GM10266 (cell line): ENCODE measurements around the gene ATRAID.

Experiments
- DNase-seq: peaks from one replicate; pipeline ENCODE4 v3.0.0; 2012; ENCODE audit errors: extremely low spot score
- TF ChIP-seq, protein P1 (sequence below): IDR thresholded peaks from 2 replicates; pipeline ENCODE4 v1.5.1; 2012; ENCODE audit warnings: mild to moderate bottlenecking, low read depth; ENCODE audit not compliant: control insufficient read depth, insufficient read depth; ENCODE audit errors: missing control alignments

The ATRAID gene

DNA sequence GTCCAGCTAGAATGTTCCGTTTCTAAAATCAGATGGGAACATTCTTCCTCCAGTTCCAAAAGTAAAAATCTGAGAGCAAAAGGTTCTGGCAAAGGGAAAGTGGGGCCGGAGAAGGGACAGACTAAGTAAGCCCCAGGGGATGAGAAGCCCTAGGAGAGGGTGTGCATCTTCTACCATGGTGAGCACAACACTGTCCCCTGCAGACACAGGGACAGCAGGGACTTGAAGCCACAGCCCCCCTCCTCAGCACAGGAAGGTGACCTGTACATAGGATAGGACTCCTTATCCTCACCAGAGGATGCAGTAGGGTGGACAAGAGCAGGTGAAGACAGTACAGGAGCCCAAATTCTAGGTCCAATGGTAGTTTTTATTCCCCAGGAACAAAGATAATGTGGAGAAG, 12.6 kb upstream of the ATRAID start:
- no peak for DNase-seq
- TF ChIP-seq, protein P1, sequence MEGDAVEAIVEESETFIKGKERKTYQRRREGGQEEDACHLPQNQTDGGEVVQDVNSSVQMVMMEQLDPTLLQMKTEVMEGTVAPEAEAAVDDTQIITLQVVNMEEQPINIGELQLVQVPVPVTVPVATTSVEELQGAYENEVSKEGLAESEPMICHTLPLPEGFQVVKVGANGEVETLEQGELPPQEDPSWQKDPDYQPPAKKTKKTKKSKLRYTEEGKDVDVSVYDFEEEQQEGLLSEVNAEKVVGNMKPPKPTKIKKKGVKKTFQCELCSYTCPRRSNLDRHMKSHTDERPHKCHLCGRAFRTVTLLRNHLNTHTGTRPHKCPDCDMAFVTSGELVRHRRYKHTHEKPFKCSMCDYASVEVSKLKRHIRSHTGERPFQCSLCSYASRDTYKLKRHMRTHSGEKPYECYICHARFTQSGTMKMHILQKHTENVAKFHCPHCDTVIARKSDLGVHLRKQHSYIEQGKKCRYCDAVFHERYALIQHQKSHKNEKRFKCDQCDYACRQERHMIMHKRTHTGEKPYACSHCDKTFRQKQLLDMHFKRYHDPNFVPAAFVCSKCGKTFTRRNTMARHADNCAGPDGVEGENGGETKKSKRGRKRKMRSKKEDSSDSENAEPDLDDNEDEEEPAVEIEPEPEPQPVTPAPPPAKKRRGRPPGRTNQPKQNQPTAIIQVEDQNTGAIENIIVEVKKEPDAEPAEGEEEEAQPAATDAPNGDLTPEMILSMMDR, result no peak

DNA sequence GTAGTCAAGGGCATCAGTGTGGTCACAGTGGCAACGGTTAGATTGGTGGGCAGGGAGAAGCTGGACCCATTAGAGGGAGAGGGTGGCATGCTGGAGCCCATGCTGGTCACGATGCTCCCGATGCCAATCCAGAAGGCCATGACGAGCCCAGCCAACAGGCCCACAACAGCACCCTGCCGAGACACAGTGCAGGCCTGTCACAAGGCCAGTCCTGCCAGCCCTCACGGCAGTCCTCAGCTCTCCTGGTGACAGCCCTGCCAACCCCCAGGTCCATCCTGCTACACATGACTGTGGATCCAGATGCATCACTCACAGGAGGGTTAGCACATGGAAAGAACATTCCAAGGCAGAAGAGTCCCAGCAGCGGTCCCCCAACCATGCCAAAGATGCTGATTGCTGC, 10.2 kb upstream of the ATRAID start:
- no peak for DNase-seq
- TF ChIP-seq, protein P1, result no peak

DNA sequence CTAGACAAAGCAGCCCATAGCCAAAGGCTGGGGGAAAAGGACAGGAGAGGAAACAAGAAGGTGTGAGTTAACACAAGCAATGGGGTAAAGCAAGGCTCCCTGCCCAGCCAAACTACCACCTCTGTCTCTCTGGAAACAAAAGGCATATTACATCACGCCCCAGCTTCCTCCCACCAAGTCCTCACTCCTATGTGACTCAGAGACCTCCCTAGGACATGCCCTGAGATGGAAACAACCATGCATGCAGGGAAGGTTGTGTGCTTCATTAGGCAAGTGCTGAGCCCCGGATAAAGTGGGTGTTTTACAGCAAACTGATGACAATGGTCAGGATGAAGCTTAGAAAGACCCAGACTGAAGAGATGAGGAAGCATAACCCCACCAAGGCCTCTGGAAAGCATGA, 9.0 kb upstream of the ATRAID start:
- TF ChIP-seq, protein P1, result no peak
- DNase-seq, result no peak

GRCh38 chr2:27203741-27204140, 8.1 kb upstream of the ATRAID start:
- TF ChIP-seq, protein P1, result no peak

GRCh38 chr2:27204566-27204965, 7.3 kb upstream of the ATRAID start:
- TF ChIP-seq, protein P1, result no peak
- DNase-seq, result no peak

More at GRCh38 chr2:27203741-27204140, 8.1 kb upstream of the ATRAID start:
- DNase-seq, result no peak

DNA sequence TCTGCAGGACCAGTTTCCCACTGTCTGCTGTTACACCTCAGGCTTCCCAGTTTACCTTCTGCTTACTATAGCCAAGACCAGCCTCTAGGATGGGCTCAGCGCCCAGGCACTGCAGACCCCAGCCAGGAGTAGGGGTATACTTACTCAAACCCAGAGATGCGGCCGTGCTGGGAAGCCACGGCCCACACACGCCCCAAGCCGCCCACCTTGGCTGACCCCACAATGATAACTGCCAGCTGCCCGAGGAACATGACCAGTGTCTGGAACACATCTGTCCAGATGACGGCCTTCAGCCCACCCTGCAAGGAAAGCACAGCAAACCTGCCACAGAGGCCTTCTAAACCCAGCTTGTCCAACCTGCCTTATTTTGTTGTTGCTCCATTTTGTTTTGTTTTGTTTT, 6.6 kb upstream of the ATRAID start:
- DNase-seq, result no peak
- TF ChIP-seq, protein P1, result no peak

- no peak for DNase-seq
- TF ChIP-seq, protein P1, result no peak
Measured at GRCh38 chr2:27206346-27206745, 5.5 kb upstream of the ATRAID start.
